Neuronal stem cell (in vitro differentiated cells): ENCODE results near the gene SYNGR4.

Experiments
- DNase-seq: peaks from one replicate; pipeline ENCODE4 v3.0.0-alpha.2; 2013; ENCODE audit warnings: low spot score
- H2AFZ ChIP-seq: one replicate; pipeline ENCODE4 v1.6.1; 2013; ENCODE audit warnings: mild to moderate bottlenecking, low read length, inconsistent platforms
- H2AK5ac ChIP-seq: 2 replicates; pipeline ENCODE4 v1.6.1; 2013; ENCODE audit warnings: low read depth, mild to moderate bottlenecking, inconsistent platforms, low read length, moderate library complexity, mixed read lengths
- H2BK120ac ChIP-seq: 2 replicates; pipeline ENCODE4 v1.6.1; 2013; ENCODE audit warnings: low read depth, mild to moderate bottlenecking, inconsistent platforms, low read length, moderate library complexity, mixed read lengths
- H2BK12ac ChIP-seq: one replicate; pipeline ENCODE4 v1.6.1; 2013; ENCODE audit warnings: low read length, inconsistent platforms
- H2BK15ac ChIP-seq: 2 replicates; pipeline ENCODE4 v1.6.1; 2013; ENCODE audit warnings: mild to moderate bottlenecking, low read length, inconsistent platforms, mixed read lengths
- H2BK5ac ChIP-seq: one replicate; pipeline ENCODE4 v1.6.1; 2013; ENCODE audit warnings: inconsistent platforms, mild to moderate bottlenecking, low read length, moderate library complexity
- H3K14ac ChIP-seq: one replicate; pipeline ENCODE4 v1.6.1; 2013; ENCODE audit warnings: low read length, inconsistent platforms
- H3K18ac ChIP-seq: 2 replicates; pipeline ENCODE4 v1.6.1; 2013; ENCODE audit warnings: low read length, inconsistent platforms
- H3K23ac ChIP-seq: 2 replicates; pipeline ENCODE4 v1.6.1; 2013; ENCODE audit warnings: low read depth, mild to moderate bottlenecking, mixed read lengths, low read length, inconsistent platforms; ENCODE audit not compliant: poor library complexity
- H3K27ac ChIP-seq: replicated peaks from 3 replicates; pipeline ENCODE4 v1.5.1; 2013; ENCODE audit warnings: low read length, inconsistent platforms
- H3K27me3 ChIP-seq, 3 experiments: 2 replicates each; pipeline ENCODE4 v1.6.1; 2013; ENCODE audit warnings: low read length in 3 of 3, mild to moderate bottlenecking in 2 of 3, inconsistent platforms in 1 of 3, low read depth in 1 of 3, mixed read lengths in 1 of 3, moderate library complexity in 1 of 3; ENCODE audit not compliant: control insufficient read depth in 3 of 3, insufficient read depth in 3 of 3
- H3K36me3 ChIP-seq, 2 donors: replicated peaks in 1 of 2; 2 replicates each; pipeline ENCODE4 v1.6.1; 2013; ENCODE audit warnings: low read length in 2 of 2; ENCODE audit not compliant: control insufficient read depth in 2 of 2, insufficient read depth in 2 of 2
- H3K4ac ChIP-seq: 2 replicates; pipeline ENCODE4 v1.6.1; 2013; ENCODE audit warnings: inconsistent platforms, mild to moderate bottlenecking, low read length, moderate library complexity
- H3K4me1 ChIP-seq, 2 donors: 1 replicate in 1 of 2; 2 replicates in 1 of 2; pipeline ENCODE4 v1.6.1; 2013; ENCODE audit warnings: low read length in 2 of 2, low read depth in 1 of 2; ENCODE audit not compliant: control insufficient read depth in 2 of 2, insufficient read depth in 1 of 2
- H3K4me2 ChIP-seq: one replicate; pipeline ENCODE4 v1.6.1; 2013; ENCODE audit warnings: mild to moderate bottlenecking, low read length, inconsistent platforms; ENCODE audit not compliant: insufficient read depth, poor library complexity, severe bottlenecking
- H3K4me3 ChIP-seq, 2 donors: 2 replicates each; pipeline ENCODE4 v1.5.1; 2013; ENCODE audit warnings: low read length in 2 of 2, mild to moderate bottlenecking in 2 of 2, inconsistent platforms in 1 of 2, moderate library complexity in 1 of 2
- H3K79me1 ChIP-seq: one replicate; pipeline ENCODE4 v1.6.1; 2013; ENCODE audit warnings: low read depth, mild to moderate bottlenecking, inconsistent platforms, low read length, moderate library complexity
- H3K9ac ChIP-seq: one replicate; pipeline ENCODE4 v1.6.1; 2013; ENCODE audit warnings: mild to moderate bottlenecking, low read depth, low read length, inconsistent platforms; ENCODE audit not compliant: poor library complexity
- H3K9me3 ChIP-seq, 2 donors: replicated peaks in 1 of 2; 2 replicates each; pipeline versions ENCODE3 to v1.6.1; 2013; ENCODE audit warnings: low read length in 2 of 2, mild to moderate bottlenecking in 2 of 2, inconsistent platforms in 1 of 2, low read depth in 1 of 2, mixed read lengths in 1 of 2, moderate library complexity in 1 of 2; ENCODE audit not compliant: control insufficient read depth in 2 of 2, insufficient read depth in 1 of 2
- H4K8ac ChIP-seq: one replicate; pipeline ENCODE4 v1.6.1; 2013; ENCODE audit warnings: low read depth, mild to moderate bottlenecking, inconsistent platforms, low read length, moderate library complexity
- H4K91ac ChIP-seq: one replicate; pipeline ENCODE4 v1.6.1; 2013; ENCODE audit warnings: low read length, low read depth, mild to moderate bottlenecking, inconsistent platforms; ENCODE audit not compliant: poor library complexity
- WGBS, 2 donors: extraction: QIAGEN DNeasy Blood & Tissue Kit; methylation state at CpG; one replicate each; pipeline ENCODE4 v1.1.7; 2013; ENCODE audit warnings: missing lambda C conversion rate in 2 of 2, mixed read lengths in 1 of 2; ENCODE audit not compliant: insufficient read length in 2 of 2, insufficient replicate concordance in 1 of 2; ENCODE audit errors: extremely low coverage in 2 of 2; 5-methylcytosine and 5-hydroxymethylcytosine counted together

Gene SYNGR4

GRCh38 chr19:48325265-48325910, 38.8 kb upstream of the SYNGR4 start, which contains the start of gene EMP3:
Gene EMP3 (plus strand): TSS chr19:48325552. CDS start chr19:48326845, 1,293 bp downstream.
- peak; percentile 54 for DNase-seq
- no peak within 1 kb of the TSS for H3K23ac ChIP-seq
- no peak within 1 kb of the TSS for H3K4ac ChIP-seq
- H3K27me3 ChIP-seq: no peaks in the 10 kb centered on the region
- H2BK15ac ChIP-seq: peak within 1 kb of the TSS; percentile 1
- H3K9ac ChIP-seq: no peak within 1 kb of the TSS
- no peak within 1 kb of the TSS for H4K91ac ChIP-seq
- H3K27ac ChIP-seq: peak within 1 kb of the TSS; percentile 70
- peak within 1 kb of the TSS; percentile 14 for H2BK120ac ChIP-seq
- H3K9me3 ChIP-seq: peaks cover 0 to 5% of the 10 kb centered on the region in 2 donors
- peak within 1 kb of the TSS; percentile 19 to 58 for H3K4me3 ChIP-seq
- H4K8ac ChIP-seq: no peak within 1 kb of the TSS
- no peaks in the 10 kb centered on the region for H3K36me3 ChIP-seq
- H3K79me1 ChIP-seq: no peaks in the 10 kb centered on the region
- H3K18ac ChIP-seq: peak within 1 kb of the TSS; percentile 89
- peak within 1 kb of the TSS; percentile 36 for H2AK5ac ChIP-seq
- H2BK5ac ChIP-seq: peak within 1 kb of the TSS; percentile 72
- H3K4me1 ChIP-seq: peaks cover 6 to 14% of the 10 kb centered on the region in 2 donors
- no CpG with 5 or more reads among the region's 22 CpGs for WGBS, 2 donors
- peak within 1 kb of the TSS; percentile 56 for H3K4me2 ChIP-seq
- H2AFZ ChIP-seq: peak within 1 kb of the TSS; percentile 91
- no peak within 1 kb of the TSS for H3K14ac ChIP-seq
- no peak within 1 kb of the TSS for H2BK12ac ChIP-seq

DNA sequence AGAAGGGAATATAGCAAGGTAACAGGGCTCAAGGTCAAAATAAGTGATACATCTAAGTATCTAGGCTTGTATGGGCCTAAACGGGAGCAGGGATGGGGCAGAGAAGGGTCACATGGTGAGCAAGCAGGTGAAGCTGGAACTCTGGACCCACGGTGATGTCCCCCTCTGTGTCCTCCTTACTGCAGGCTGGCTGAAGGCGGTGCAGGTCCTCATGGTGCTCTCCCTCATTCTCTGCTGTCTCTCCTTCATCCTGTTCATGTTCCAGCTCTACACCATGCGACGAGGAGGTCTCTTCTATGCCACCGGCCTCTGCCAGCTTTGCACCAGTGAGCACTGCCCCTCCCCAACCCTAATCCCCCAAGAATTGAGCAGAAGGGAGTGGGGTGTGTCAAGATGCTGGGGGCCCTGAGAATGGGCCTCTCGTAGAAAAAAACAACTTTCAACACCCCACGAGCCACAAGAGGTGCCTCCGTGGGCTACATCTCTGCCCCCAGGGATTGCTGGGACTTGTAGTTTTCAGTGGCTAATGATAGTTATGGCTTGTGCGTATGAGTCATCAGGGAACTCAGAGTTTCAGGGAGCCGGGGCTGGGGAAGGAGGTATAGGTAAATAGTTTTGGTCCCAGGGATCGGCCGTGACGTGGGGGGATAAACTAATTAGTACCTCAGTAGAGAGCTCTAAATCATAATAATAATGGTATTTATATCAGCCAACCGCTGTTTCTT, 34.8 kb upstream of the SYNGR4 start:
- WGBS, 2 donors: no CpG with 5 or more reads among the region's 15 CpGs

DNA sequence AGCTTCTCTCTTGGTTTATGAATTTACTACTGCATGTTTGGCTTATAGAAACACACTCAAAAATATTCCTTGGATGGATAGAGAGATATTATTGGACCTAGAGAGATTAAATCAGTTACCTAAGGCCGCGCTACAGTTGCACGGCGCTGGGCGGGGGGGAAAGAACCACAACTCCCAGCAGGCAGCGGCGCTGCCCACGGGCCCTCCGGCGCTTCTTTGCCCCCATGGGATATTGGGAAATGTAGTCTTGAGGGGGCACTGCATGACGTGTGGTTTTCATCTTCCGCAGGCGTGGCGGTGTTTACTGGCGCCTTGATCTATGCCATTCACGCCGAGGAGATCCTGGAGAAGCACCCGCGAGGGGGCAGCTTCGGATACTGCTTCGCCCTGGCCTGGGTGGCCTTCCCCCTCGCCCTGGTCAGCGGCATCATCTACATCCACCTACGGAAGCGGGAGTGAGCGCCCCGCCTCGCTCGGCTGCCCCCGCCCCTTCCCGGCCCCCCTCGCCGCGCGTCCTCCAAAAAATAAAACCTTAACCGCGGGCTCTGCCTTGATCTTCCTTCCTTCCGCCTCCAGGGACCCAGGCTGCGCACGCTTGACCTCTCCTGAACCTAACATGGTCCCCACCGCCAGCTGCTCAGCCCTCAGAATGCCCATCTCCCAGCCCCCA, 34.0 kb upstream of the SYNGR4 start:
- Histone ChIP-seq H2BK15ac (peak overlapping the region; percentile 74), H3K9ac (peak overlapping the region; percentile 75), H3K4me1 (peaks cover 10 to 14% of the 10 kb centered on the region in 2 donors), H3K9me3 (peaks cover 0 to 5% of the 10 kb centered on the region in 2 donors), H2BK120ac (peak overlapping the region; percentile 73), H3K79me1 (no peaks in the 10 kb centered on the region), H3K18ac (peak overlapping the region; percentile 66), H3K23ac (peak overlapping the region; percentile 87), H2AFZ (peak overlapping the region; percentile 78), H3K4me3 (peak overlapping the region; percentile 44 to 85), H3K4ac (no peak overlapping the region), H3K27ac (peak overlapping the region; percentile 43), H4K91ac (no peak overlapping the region), H4K8ac (no peak overlapping the region), H3K14ac (no peak overlapping the region), H2BK5ac (no peak overlapping the region), H3K4me2 (peak overlapping the region; percentile 54), H2AK5ac (peak overlapping the region; percentile 40), H3K27me3 (no peaks in the 10 kb centered on the region), H2BK12ac (no peak overlapping the region), H3K36me3 (peaks cover 0 to 1% of the 10 kb centered on the region in 2 donors)
- peak; percentile 79 for DNase-seq
- WGBS, 2 donors: no CpG with 5 or more reads among the region's 41 CpGs

More for the DNA sequence above, 34.8 kb upstream of the SYNGR4 start:
- H3K27ac ChIP-seq: no peak overlapping the region
- H2AFZ ChIP-seq: no peak overlapping the region
- H3K36me3 ChIP-seq: peaks cover 0 to 1% of the 10 kb centered on the region in 2 donors
- H4K8ac ChIP-seq: no peak overlapping the region
- no peak overlapping the region for H2AK5ac ChIP-seq
- peaks cover 12 to 15% of the 10 kb centered on the region in 2 donors for H3K4me1 ChIP-seq
- DNase-seq: no peak
- no peaks in the 10 kb centered on the region for H3K27me3 ChIP-seq
- no peak overlapping the region for H2BK15ac ChIP-seq
- no peak overlapping the region for H3K9ac ChIP-seq
- H3K79me1 ChIP-seq: no peaks in the 10 kb centered on the region
- no peak overlapping the region for H3K23ac ChIP-seq
- no peak overlapping the region for H3K4me2 ChIP-seq
- no peak overlapping the region for H3K18ac ChIP-seq
- peaks cover 0 to 5% of the 10 kb centered on the region in 2 donors for H3K9me3 ChIP-seq
- no peak overlapping the region for H2BK5ac ChIP-seq
- no peak overlapping the region for H2BK12ac ChIP-seq
- H2BK120ac ChIP-seq: no peak overlapping the region
- H4K91ac ChIP-seq: no peak overlapping the region
- H3K4ac ChIP-seq: no peak overlapping the region
- no peak overlapping the region for H3K14ac ChIP-seq
- peak overlapping the region in 1 of 2 donors; percentile 43 for H3K4me3 ChIP-seq

DNA sequence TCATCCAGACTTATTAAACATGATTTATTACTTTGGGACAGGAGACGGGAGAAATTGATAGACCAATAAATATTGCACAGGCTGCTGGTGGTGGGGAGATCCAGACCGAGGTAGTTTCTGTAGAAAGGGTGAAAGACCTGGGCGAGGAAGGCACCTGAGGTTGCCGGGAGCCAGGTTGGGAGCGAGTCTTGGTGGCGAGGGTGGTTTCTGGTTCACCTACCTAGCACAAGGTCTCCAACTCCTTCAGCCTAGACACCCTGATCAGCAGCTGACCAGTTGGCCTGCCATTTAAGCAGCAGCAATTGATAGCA, 31.9 kb upstream of the SYNGR4 start:
- H3K23ac ChIP-seq: no peak overlapping the region
- no peaks in the 10 kb centered on the region for H3K27me3 ChIP-seq
- H3K9ac ChIP-seq: no peak overlapping the region
- no peak overlapping the region for H4K8ac ChIP-seq
- no peak overlapping the region for H2BK15ac ChIP-seq
- no peak overlapping the region for H3K27ac ChIP-seq
- peaks cover 0 to 1% of the 10 kb centered on the region in 2 donors for H3K36me3 ChIP-seq
- no peak overlapping the region for H3K14ac ChIP-seq
- H3K18ac ChIP-seq: peak overlapping the region; percentile 44
- peak overlapping the region; percentile 92 for H2AFZ ChIP-seq
- no peak overlapping the region for H4K91ac ChIP-seq
- no peak for DNase-seq
- peaks cover 0 to 5% of the 10 kb centered on the region in 2 donors for H3K9me3 ChIP-seq
- peaks cover 6 to 9% of the 10 kb centered on the region in 2 donors for H3K4me1 ChIP-seq
- no peak overlapping the region for H2BK5ac ChIP-seq
- H3K4me2 ChIP-seq: peak overlapping the region; percentile 69
- no CpG with 5 or more reads among the region's 6 CpGs for WGBS, 2 donors
- H2BK120ac ChIP-seq: no peak overlapping the region
- no peak overlapping the region for H2AK5ac ChIP-seq
- peak overlapping the region in 1 of 2 donors; percentile 11 for H3K4me3 ChIP-seq
- H3K4ac ChIP-seq: no peak overlapping the region
- no peaks in the 10 kb centered on the region for H3K79me1 ChIP-seq
- H2BK12ac ChIP-seq: no peak overlapping the region
